Measurements from ENCODE around the gene C16orf92.
"Not testable (repeated sequence)": the region's sequence is repeated elsewhere in the genome, so short reads cannot be mapped to it uniquely, and the experiment has no call there.

C16orf92 gene

GRCh38 chr16:30011714-30012504 is 11.1 kb upstream of the C16orf92 start:
- TF ChIP-seq CTCF (IDR thresholded peaks at IDR 0.05) (no peak), ZFX (IDR thresholded peaks at IDR 0.05; ENCODE audit: borderline replicate concordance) (no peak)
- H3K27ac ChIP-seq: no peak overlapping the region

GRCh38 chr16:30012598-30012997 is 10.4 kb upstream of the C16orf92 start:
- H3K27ac ChIP-seq: not testable (repeated sequence)

GRCh38 chr16:30015450-30015849 is 7.5 kb upstream of the C16orf92 start:
- not testable (repeated sequence) for H3K27ac ChIP-seq

GRCh38 chr16:30016555-30017276 is 6.3 kb upstream of the C16orf92 start:
- no peak for TF ChIP-seq ZFX (IDR thresholded peaks at IDR 0.05; ENCODE audit: borderline replicate concordance)
- TF ChIP-seq CTCF (IDR thresholded peaks at IDR 0.05): no peak
- H3K27ac ChIP-seq: no peak overlapping the region

GRCh38 chr16:30017277-30017656 is 5.7 kb upstream of the C16orf92 start:
- H3K27ac ChIP-seq: no peak overlapping the region
- TF ChIP-seq CTCF (IDR thresholded peaks at IDR 0.05) (no peak), ZFX (IDR thresholded peaks at IDR 0.05; ENCODE audit: borderline replicate concordance) (no peak)

- H3K27ac ChIP-seq: not testable (repeated sequence)
Measured at GRCh38 chr16:30017937-30018336, 5.1 kb upstream of the C16orf92 start.

GRCh38 chr16:30018731-30019158 is 4.3 kb upstream of the C16orf92 start:
- no peak overlapping the region for H3K27ac ChIP-seq
- TF ChIP-seq ZFX (IDR thresholded peaks at IDR 0.05; ENCODE audit: borderline replicate concordance) (no peak), CTCF (IDR thresholded peaks at IDR 0.05) (no peak)

GRCh38 chr16:30023586-30023985 is 588 bp downstream of the C16orf92 start:
- no peak overlapping the region for H3K27ac ChIP-seq
- TF ChIP-seq CTCF (IDR thresholded peaks at IDR 0.05) (no peak), ZFX (IDR thresholded peaks at IDR 0.05; ENCODE audit: borderline replicate concordance) (no peak)

- TF ChIP-seq CTCF (IDR thresholded peaks at IDR 0.05) (no peak), ZFX (IDR thresholded peaks at IDR 0.05; ENCODE audit: borderline replicate concordance) (no peak)
- H3K27ac ChIP-seq: no peak overlapping the region
Measured at GRCh38 chr16:30024451-30024850, 1.5 kb downstream of the C16orf92 start.
